K562 (cell line): Measurements from ENCODE around the gene DNAJC9. TPM values are rescaled to one million over a fixed set of nuclear protein-coding genes. Genes with fewer than 3 reads are reported as not detected.

Experiments
- ARID3A ChIP-seq: IDR thresholded peaks from 2 replicates; pipeline ENCODE4 v1.6.1; 2012; ENCODE audit warnings: low read depth, low read length, improper control_type of control experiment, borderline replicate concordance
- ARID4B ChIP-seq: sonication (generic); formaldehyde crosslinking; IDR thresholded peaks from 2 replicates; pipeline ENCODE4 v1.8.0; 2022; ENCODE audit warnings: mild to moderate bottlenecking, missing genetic modification reagents
- CEBPG ChIP-seq, 3 experiments: fragments of 200-800 bp in 1 of 3; sonication (Bioruptor generic) in 1 of 3; sonication (generic) in 1 of 3; formaldehyde crosslinking in 1 of 3; IDR thresholded peaks in 2 of 3; conservative IDR thresholded peaks in 1 of 3; 2 replicates each; pipeline versions ENCODE4 v1.6.1 to v1.8.0; 2016 to 2022; ENCODE audit warnings: missing compliant biosample characterization in 2 of 3, missing genetic modification characterization in 2 of 3, mild to moderate bottlenecking in 1 of 3, missing genetic modification reagents in 1 of 3
- EWSR1 ChIP-seq: fragments of 450-650 bp; IDR thresholded peaks from 2 replicates; pipeline ENCODE4 v1.6.1; 2018; ENCODE audit warnings: borderline replicate concordance, mild to moderate bottlenecking, low read depth, moderate library complexity; ENCODE audit not compliant: partially characterized antibody
- FOXK2 ChIP-seq, 2 experiments: fragments of 450-650 bp; IDR thresholded peaks in 1 of 2; conservative IDR thresholded peaks in 1 of 2; 2 replicates each; pipeline ENCODE4 v1.6.1; 2016; ENCODE audit warnings: low read depth in 2 of 2, mild to moderate bottlenecking in 1 of 2
- GABPA ChIP-seq: fragments of 200-800 bp; sonication (Bioruptor generic); conservative IDR thresholded peaks from 2 replicates; pipeline ENCODE4 v1.6.1; 2016; ENCODE audit warnings: low read depth, missing genetic modification characterization, missing compliant biosample characterization
- SFPQ ChIP-seq: fragments of 200-400 bp; formaldehyde crosslinking; IDR thresholded peaks from 2 replicates; pipeline ENCODE4 v1.6.1; 2017; ENCODE audit warnings: mild to moderate bottlenecking, low read depth, low read length, moderate library complexity
- STAT6 ChIP-seq: sonication (generic); formaldehyde crosslinking; IDR thresholded peaks from 2 replicates; pipeline ENCODE4 v1.8.1; 2023; ENCODE audit warnings: mild to moderate bottlenecking, missing genetic modification reagents
- TAF15 ChIP-seq: fragments of 200-400 bp; formaldehyde crosslinking; IDR thresholded peaks from 2 replicates; pipeline ENCODE4 v1.6.1; 2017; ENCODE audit warnings: mild to moderate bottlenecking, low read depth, low read length, moderate library complexity
- ZBTB2 ChIP-seq: fragments of 450-650 bp; IDR thresholded peaks from 2 replicates; pipeline ENCODE4 v1.6.1; 2016; ENCODE audit warnings: antibody characterized with exemption
- ZNF274 ChIP-seq: IDR thresholded peaks from 2 replicates; pipeline ENCODE4 v1.6.1; 2011; ENCODE audit warnings: low read depth, mild to moderate bottlenecking, low read length, moderate library complexity, borderline replicate concordance
- polyA plus RNA-seq, 8 experiments: library from polyadenylated mRNA; depleted of rRNA in 4 of 8; stranded (reverse) in 5 of 8; unstranded in 3 of 8; fragments of >200 nt; fragmentation: Nextera tagmentation in 2 of 8; fragmentation: Illumina TruSeq in 1 of 8; extraction: Ambion mirVana in 2 of 8; extraction: Trizol in 1 of 8; gene quantifications; 2 replicates each; pipeline versions ENCODE4 v1.2.1 to v1.2.3, GENCODE V29; 2011 to 2014; ENCODE audit warnings: inconsistent platforms in 1 of 8, missing spikeins in 1 of 8
- total RNA-seq, 7 experiments: library from RNA; depleted of rRNA in 6 of 7; stranded (reverse); fragments of >200 nt in 6 of 7; fragmentation: Illumina TruSeq in 2 of 7; extraction: Trizol in 2 of 7; gene quantifications; 2 replicates each; pipeline versions ENCODE4 v1.2.1 to v1.2.3, GENCODE V29; 2011 to 2021; ENCODE audit warnings: low replicate concordance in 1 of 7

Gene DNAJC9
- total and polyA plus RNA-seq, 9 of the 15 experiments (the other 6 are each of a cell fraction or from before 2014, with no cell fraction given): 66.7 to 133 (median 102) TPM

DNA sequence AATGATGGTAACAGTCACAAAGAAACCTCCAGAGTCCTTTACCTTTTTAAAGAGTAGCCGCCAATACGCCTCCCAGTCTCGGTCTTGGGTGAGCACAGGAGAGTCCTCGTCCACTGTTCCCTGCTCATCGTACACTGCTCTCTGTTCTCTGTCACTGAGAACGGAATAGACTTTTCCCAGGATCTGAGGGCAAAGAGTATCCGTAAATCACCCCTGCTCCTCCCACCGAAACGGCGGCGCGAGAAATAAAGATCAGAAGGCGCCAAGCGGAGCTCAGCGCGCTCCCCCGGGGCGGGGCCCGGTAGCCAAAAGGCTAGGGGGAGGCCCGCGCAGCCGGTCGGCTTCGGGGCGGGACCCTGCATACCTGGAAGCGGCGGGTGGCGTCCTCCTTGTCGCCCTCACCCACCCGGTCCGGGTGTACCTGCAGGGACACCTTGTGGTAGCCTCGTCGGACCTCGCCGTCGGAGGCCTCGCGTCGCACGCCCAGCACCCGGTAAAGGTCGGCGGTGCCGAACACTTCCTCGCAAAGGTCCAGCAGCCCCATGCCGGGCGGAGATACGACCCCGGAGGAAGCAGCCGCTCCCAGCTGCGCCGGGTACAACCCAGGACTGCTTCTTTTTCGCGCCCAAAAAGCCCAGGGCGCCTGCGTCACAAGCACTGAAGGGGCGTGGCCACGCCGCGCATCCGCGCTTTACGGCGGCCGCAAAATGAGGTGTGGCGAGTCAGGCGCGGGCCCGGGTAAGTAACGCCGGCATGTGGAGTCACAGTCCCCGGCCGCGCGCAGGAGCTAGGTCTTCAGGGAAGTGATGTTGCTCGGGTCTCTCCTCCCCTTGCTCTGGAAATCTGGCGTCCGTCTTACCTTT, at the start of gene DNAJC9 (continued):
- TF ChIP-seq ARID4B: peak; percentile 99
- peak; percentile 63 to 66; a peak in 3 of 4 replicates for TF ChIP-seq FOXK2 (conservative IDR thresholded peaks at IDR 0.05 in 1 of 2, IDR thresholded peaks at IDR 0.05 in 1 of 2; ENCODE audit: low read depth in 2 of 2)
- TF ChIP-seq GABPA (tag): 0 out of 2 replicates have a peak, but pooled peaks have one; percentile 50
- no peak for TF ChIP-seq ARID3A
- peak; percentile 85 for TF ChIP-seq ZBTB2
- TF ChIP-seq CEBPG (CRISPR knock-in tag; IDR thresholded peaks at IDR 0.05): peak; percentile 57; the same call in 1 of the 2 replicates
- TF ChIP-seq CEBPG (tag; conservative IDR thresholded peaks at IDR 0.05 in 1 of 2, IDR thresholded peaks at IDR 0.05 in 1 of 2): no peak
- TF ChIP-seq EWSR1: no peak
- TF ChIP-seq TAF15: peak; percentile 66; the same call in 1 of the 2 replicates
- no peak for TF ChIP-seq SFPQ
- TF ChIP-seq ZNF274: no peak
- peak; percentile 98 for TF ChIP-seq STAT6 (CRISPR knock-in tag)
